Esophagus (tissue), 2 donors: Measurements from ENCODE around the gene ATXN2L. TPM values are rescaled to one million over a fixed set of nuclear protein-coding genes. Genes with fewer than 3 reads are reported as not detected.

Source experiments
- H3K27ac ChIP-seq, 2 donors: one replicate each; pipeline ENCODE4 v1.5.1; 2013; ENCODE audit warnings: low read depth in 2 of 2, mild to moderate bottlenecking in 2 of 2, inconsistent platforms in 1 of 2, low read length in 1 of 2, moderate library complexity in 1 of 2
- H3K27me3 ChIP-seq, 2 donors: one replicate each; pipeline ENCODE4 v1.6.1; 2013; ENCODE audit warnings: low read length in 2 of 2, control low read depth in 1 of 2, mild to moderate bottlenecking in 1 of 2; ENCODE audit not compliant: insufficient read depth in 2 of 2, control insufficient read depth in 1 of 2
- H3K36me3 ChIP-seq, 2 donors: one replicate each; pipeline ENCODE4 v1.6.1; 2013; ENCODE audit warnings: low read length in 1 of 2; ENCODE audit not compliant: control insufficient read depth in 2 of 2, insufficient read depth in 2 of 2
- H3K4me1 ChIP-seq, 2 donors: one replicate each; pipeline ENCODE4 v1.6.1; 2013; ENCODE audit warnings: low read length in 1 of 2; ENCODE audit not compliant: control insufficient read depth in 2 of 2, insufficient read depth in 2 of 2
- H3K4me3 ChIP-seq, 2 donors: one replicate each; pipeline ENCODE4 v1.5.1; 2013; ENCODE audit warnings: low read length in 2 of 2, mild to moderate bottlenecking in 2 of 2, low read depth in 1 of 2, moderate library complexity in 1 of 2
- H3K9me3 ChIP-seq, 2 donors: one replicate each; pipeline ENCODE4 v1.6.1; 2013; ENCODE audit warnings: mild to moderate bottlenecking in 2 of 2, low read depth in 1 of 2, low read length in 1 of 2, moderate library complexity in 1 of 2; ENCODE audit not compliant: control insufficient read depth in 2 of 2, insufficient read depth in 1 of 2
- WGBS, 2 donors: extraction: QIAGEN DNeasy Blood & Tissue Kit; methylation state at CpG; one replicate each; pipeline ENCODE4 v1.1.7; 2013; 5-methylcytosine and 5-hydroxymethylcytosine counted together
- polyA plus RNA-seq, 2 donors: library from polyadenylated mRNA; stranded (reverse); fragments of 200-250 nt; gene quantifications; one replicate each; pipeline ENCODE4 v1.2.3, GENCODE V29; 2013
- donor health status: healthy with polysubstance abuse.
- donor health status: Bipolar disorder and iron deficiency.

Gene ATXN2L
- polyA plus RNA-seq, 2 donors, result 37.9 to 82.1 TPM

GRCh38 chr16:28845293-28845692, 22.5 kb downstream of the ATXN2L start:
- Histone ChIP-seq H3K27me3 (no peaks in the 10 kb centered on the region), H3K9me3 (no peaks in the 10 kb centered on the region), H3K27ac (peak overlapping the region; percentile 86 to 90), H3K4me3 (peak overlapping the region; percentile 84 to 99), H3K36me3 (peaks cover 16 to 30% of the 10 kb centered on the region in 2 donors), H3K4me1 (peaks cover 4 to 17% of the 10 kb centered on the region in 2 donors)
- WGBS, 2 donors, result 35 to 38% methylated on average over 10 of the region's 10 CpGs

GRCh38 chr16:28845761-28846079, 22.9 kb downstream of the ATXN2L start:
- Histone ChIP-seq H3K9me3 (no peaks in the 10 kb centered on the region), H3K27ac (peak overlapping the region; percentile 86 to 90), H3K4me3 (peak overlapping the region; percentile 84 to 99), H3K4me1 (peaks cover 4 to 17% of the 10 kb centered on the region in 2 donors), H3K27me3 (no peaks in the 10 kb centered on the region), H3K36me3 (peaks cover 16 to 30% of the 10 kb centered on the region in 2 donors)
- 1 to 2% methylated on average over 16 of the region's 16 CpGs for WGBS, 2 donors

GRCh38 chr16:28846080-28846932, 23.5 kb downstream of the ATXN2L start, which contains the start of gene TUFM:
TUFM (minus strand) TSS chr16:28846348; CDS start chr16:28846269, 79 bp downstream.
- H3K36me3 ChIP-seq, result peaks cover 16 to 30% of the 10 kb centered on the region in 2 donors
- no peaks in the 10 kb centered on the region for H3K9me3 ChIP-seq
- H3K4me1 ChIP-seq, result peaks cover 4 to 17% of the 10 kb centered on the region in 2 donors
- H3K4me3 ChIP-seq, result peak within 1 kb of the TSS; percentile 84 to 99
- 0% methylated on average over 61 to 73 of the region's 73 CpGs for WGBS, 2 donors
- H3K27ac ChIP-seq, result peak within 1 kb of the TSS; percentile 86 to 92
- no peaks in the 10 kb centered on the region for H3K27me3 ChIP-seq

- H3K27me3 ChIP-seq, result no peaks in the 10 kb centered on the region
- no peaks in the 10 kb centered on the region for H3K9me3 ChIP-seq
- 19 to 20% methylated on average over 5 of the region's 5 CpGs for WGBS, 2 donors
- peak overlapping the region; percentile 83 to 92 for H3K27ac ChIP-seq
- peaks cover 16 to 28% of the 10 kb centered on the region in 2 donors for H3K36me3 ChIP-seq
- H3K4me3 ChIP-seq, result peak overlapping the region; percentile 84 to 99
- H3K4me1 ChIP-seq, result peaks cover 4 to 17% of the 10 kb centered on the region in 2 donors
These were observed 24.1 kb downstream of the ATXN2L start for GRCh38 chr16:28846933-28847273.

GRCh38 chr16:28858421-28858820, 35.6 kb downstream of the ATXN2L start:
- H3K36me3 ChIP-seq, result no peaks in the 10 kb centered on the region
- H3K27me3 ChIP-seq, result no peaks in the 10 kb centered on the region
- H3K27ac ChIP-seq, result peak overlapping the region in 1 of 2 donors; percentile 64
- 60 to 72% methylated on average over 8 of the region's 8 CpGs for WGBS, 2 donors
- no peaks in the 10 kb centered on the region for H3K4me1 ChIP-seq
- H3K4me3 ChIP-seq, result no peak overlapping the region
- H3K9me3 ChIP-seq, result no peaks in the 10 kb centered on the region

- WGBS, 2 donors, result 79 to 91% methylated on average over 4 of the region's 4 CpGs
- Histone ChIP-seq H3K27ac (no peak overlapping the region), H3K4me1 (peaks cover 0 to under 1% of the 10 kb centered on the region in 2 donors), H3K9me3 (no peaks in the 10 kb centered on the region), H3K27me3 (no peaks in the 10 kb centered on the region), H3K4me3 (no peak overlapping the region), H3K36me3 (no peaks in the 10 kb centered on the region)
These were observed 36.5 kb downstream of the ATXN2L start for GRCh38 chr16:28859326-28859725.

- H3K9me3 ChIP-seq, result no peaks in the 10 kb centered on the region
- 2 to 3% methylated on average over 36 to 42 of the region's 42 CpGs for WGBS, 2 donors
- H3K4me3 ChIP-seq, result peak overlapping the region; percentile 73 to 82
- H3K27me3 ChIP-seq, result no peaks in the 10 kb centered on the region
- H3K4me1 ChIP-seq, result peaks cover 0 to 2% of the 10 kb centered on the region in 2 donors
- peak overlapping the region; percentile 93 to 98 for H3K27ac ChIP-seq
- H3K36me3 ChIP-seq, result peaks cover 7 to 23% of the 10 kb centered on the region in 2 donors
These were observed 41.4 kb downstream of the ATXN2L start for GRCh38 chr16:28863929-28864793.

- no peak overlapping the region for H3K27ac ChIP-seq
- H3K27me3 ChIP-seq, result no peaks in the 10 kb centered on the region
- no peaks in the 10 kb centered on the region for H3K9me3 ChIP-seq
- peaks cover 0 to 2% of the 10 kb centered on the region in 2 donors for H3K4me1 ChIP-seq
- peaks cover 11 to 33% of the 10 kb centered on the region in 2 donors for H3K36me3 ChIP-seq
- no peak overlapping the region for H3K4me3 ChIP-seq
- WGBS, 2 donors, result 82 to 85% methylated on average over 12 of the region's 12 CpGs
These were observed 42.3 kb downstream of the ATXN2L start for GRCh38 chr16:28865001-28865688.
